ENCODE measurements around the gene CCT7. TPM values are rescaled to one million over a fixed set of nuclear protein-coding genes. Genes with fewer than 3 reads are reported as not detected.

The CCT7 gene
- total RNA-seq, 1 experiment from 2014 or later = 648 TPM

DNA sequence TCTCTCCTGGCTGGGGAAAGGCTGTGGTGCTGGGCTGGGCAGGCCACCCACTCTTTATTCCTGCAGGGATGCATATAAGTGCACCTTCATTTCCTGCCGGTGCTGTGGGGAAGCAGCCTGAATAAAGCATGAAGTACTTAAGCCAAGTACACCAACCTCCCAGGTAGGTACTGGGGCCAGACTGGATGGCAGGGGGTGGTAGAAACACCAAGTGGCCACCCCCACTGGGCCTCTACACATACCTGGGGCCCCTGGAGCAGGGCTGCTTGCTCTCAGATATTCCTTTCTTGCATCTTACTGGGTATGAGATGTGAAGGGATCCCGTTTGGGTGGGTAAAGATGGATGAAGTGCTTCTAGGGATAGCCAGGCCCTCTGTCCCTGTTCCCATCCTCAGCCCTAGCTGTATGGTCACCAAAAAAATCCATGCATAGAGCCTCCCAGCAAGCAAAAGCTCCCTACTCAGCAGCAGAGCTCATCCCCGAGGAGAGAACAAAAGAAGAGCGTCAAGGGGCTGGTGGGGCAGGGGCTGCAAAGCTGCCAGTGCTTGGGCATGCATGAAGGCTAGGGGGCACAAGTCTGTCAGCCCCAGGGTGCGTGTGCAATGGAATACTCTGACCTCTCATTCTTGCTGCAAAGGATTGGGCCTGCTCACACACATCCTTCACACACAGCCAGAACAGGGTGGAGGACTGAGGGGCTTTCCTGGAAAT is 22.0 kb downstream of the CCT7 start:
- intact Hi-C loops (cut with micrococcal nuclease; ENCODE audit: unreplicated experiment) = no loop called here
- Histone ChIP-seq H3K4me1 (ENCODE audit: insufficient read depth, low read length, poor library complexity, severe bottlenecking) (no peaks in the 10 kb centered on the region), H3K36me3 (ENCODE audit: insufficient read depth, low read length, poor library complexity, severe bottlenecking) (peaks cover 38% of the 10 kb centered on the region), H3K4me3 (ENCODE audit: low read depth, low read length, poor library complexity, severe bottlenecking) (no peak overlapping the region), H3K9me3 (ENCODE audit: low read depth, low read length, poor library complexity, severe bottlenecking) (no peaks in the 10 kb centered on the region), H3K27ac (ENCODE audit: low read depth, low read length, poor library complexity, severe bottlenecking) (no peak overlapping the region), H3K27me3 (replicated peaks; ENCODE audit: insufficient read depth, low read depth, low read length, poor library complexity) (no peaks in the 10 kb centered on the region)
- ChIA-PET CTCF (no interaction called here), POLR2A (ENCODE audit: low non-redundant PET) (no interaction called here)
- TF ChIP-seq, protein P1, sequence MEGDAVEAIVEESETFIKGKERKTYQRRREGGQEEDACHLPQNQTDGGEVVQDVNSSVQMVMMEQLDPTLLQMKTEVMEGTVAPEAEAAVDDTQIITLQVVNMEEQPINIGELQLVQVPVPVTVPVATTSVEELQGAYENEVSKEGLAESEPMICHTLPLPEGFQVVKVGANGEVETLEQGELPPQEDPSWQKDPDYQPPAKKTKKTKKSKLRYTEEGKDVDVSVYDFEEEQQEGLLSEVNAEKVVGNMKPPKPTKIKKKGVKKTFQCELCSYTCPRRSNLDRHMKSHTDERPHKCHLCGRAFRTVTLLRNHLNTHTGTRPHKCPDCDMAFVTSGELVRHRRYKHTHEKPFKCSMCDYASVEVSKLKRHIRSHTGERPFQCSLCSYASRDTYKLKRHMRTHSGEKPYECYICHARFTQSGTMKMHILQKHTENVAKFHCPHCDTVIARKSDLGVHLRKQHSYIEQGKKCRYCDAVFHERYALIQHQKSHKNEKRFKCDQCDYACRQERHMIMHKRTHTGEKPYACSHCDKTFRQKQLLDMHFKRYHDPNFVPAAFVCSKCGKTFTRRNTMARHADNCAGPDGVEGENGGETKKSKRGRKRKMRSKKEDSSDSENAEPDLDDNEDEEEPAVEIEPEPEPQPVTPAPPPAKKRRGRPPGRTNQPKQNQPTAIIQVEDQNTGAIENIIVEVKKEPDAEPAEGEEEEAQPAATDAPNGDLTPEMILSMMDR (conservative IDR thresholded peaks at IDR 0.05; ENCODE audit: low read depth, low read length) = no peak
- TF ChIP-seq EZH2 (IDR thresholded peaks at IDR 0.05; ENCODE audit: borderline replicate concordance, low read depth, low read length, poor library complexity, severe bottlenecking) = no peak
- no TSS peak for BruUV-seq (replicated peaks)
- DNase-seq (ENCODE audit: low spot score) = no peak

GRCh38 chr2:73256618-73256922 is 22.5 kb downstream of the CCT7 start:
- H3K9me3 ChIP-seq (ENCODE audit: low read depth, low read length, poor library complexity, severe bottlenecking) = no peaks in the 10 kb centered on the region
- no peak overlapping the region for H3K4me3 ChIP-seq (ENCODE audit: low read depth, low read length, poor library complexity, severe bottlenecking)
- POLR2A ChIA-PET (ENCODE audit: low non-redundant PET) = no interaction called here
- H3K27me3 ChIP-seq (replicated peaks; ENCODE audit: insufficient read depth, low read depth, low read length, poor library complexity) = no peaks in the 10 kb centered on the region
- BruUV-seq (replicated peaks) = no TSS peak
- no peaks in the 10 kb centered on the region for H3K4me1 ChIP-seq (ENCODE audit: insufficient read depth, low read length, poor library complexity, severe bottlenecking)
- no peak for DNase-seq (ENCODE audit: low spot score)
- peaks cover 33% of the 10 kb centered on the region for H3K36me3 ChIP-seq (ENCODE audit: insufficient read depth, low read length, poor library complexity, severe bottlenecking)
- CTCF ChIA-PET = no interaction called here
- TF ChIP-seq, protein P1 (conservative IDR thresholded peaks at IDR 0.05; ENCODE audit: low read depth, low read length) = no peak
- TF ChIP-seq EZH2 (IDR thresholded peaks at IDR 0.05; ENCODE audit: borderline replicate concordance, low read depth, low read length, poor library complexity, severe bottlenecking) = no peak
- intact Hi-C loops (cut with micrococcal nuclease; ENCODE audit: unreplicated experiment) = no loop called here
- H3K27ac ChIP-seq (ENCODE audit: low read depth, low read length, poor library complexity, severe bottlenecking) = no peak overlapping the region

DNA sequence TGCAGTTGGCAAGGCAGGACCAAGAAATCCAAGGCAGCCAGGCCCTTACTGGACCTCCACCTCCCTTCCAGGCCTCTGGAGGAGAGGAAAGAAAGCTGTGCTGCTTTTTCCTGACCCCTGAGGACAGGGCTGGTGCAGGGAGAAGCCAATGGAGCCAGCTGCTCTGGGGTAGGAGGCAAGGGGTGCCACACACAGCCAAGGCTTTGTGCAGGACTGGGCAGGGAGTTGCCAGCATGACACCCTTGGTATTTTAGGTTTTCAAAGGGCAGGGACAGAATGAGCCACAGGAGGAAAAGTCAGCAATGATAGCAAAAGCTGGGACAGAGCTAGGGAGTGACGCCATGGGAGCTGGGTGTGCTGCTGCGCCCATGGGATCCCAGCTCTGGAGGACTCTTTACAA is 22.9 kb downstream of the CCT7 start:
- H3K36me3 ChIP-seq (ENCODE audit: insufficient read depth, low read length, poor library complexity, severe bottlenecking) = peaks cover 32% of the 10 kb centered on the region
- no peak for DNase-seq (ENCODE audit: low spot score)
- no peaks in the 10 kb centered on the region for H3K9me3 ChIP-seq (ENCODE audit: low read depth, low read length, poor library complexity, severe bottlenecking)
- ChIA-PET POLR2A (ENCODE audit: low non-redundant PET) (no interaction called here), CTCF (no interaction called here)
- no peak overlapping the region for H3K27ac ChIP-seq (ENCODE audit: low read depth, low read length, poor library complexity, severe bottlenecking)
- intact Hi-C loops (cut with micrococcal nuclease; ENCODE audit: unreplicated experiment) = no loop called here
- no peaks in the 10 kb centered on the region for H3K4me1 ChIP-seq (ENCODE audit: insufficient read depth, low read length, poor library complexity, severe bottlenecking)
- no peak overlapping the region for H3K4me3 ChIP-seq (ENCODE audit: low read depth, low read length, poor library complexity, severe bottlenecking)
- TF ChIP-seq EZH2 (IDR thresholded peaks at IDR 0.05; ENCODE audit: borderline replicate concordance, low read depth, low read length, poor library complexity, severe bottlenecking) = no peak
- TF ChIP-seq, protein P1 (conservative IDR thresholded peaks at IDR 0.05; ENCODE audit: low read depth, low read length) = no peak
- H3K27me3 ChIP-seq (replicated peaks; ENCODE audit: insufficient read depth, low read depth, low read length, poor library complexity) = no peaks in the 10 kb centered on the region
- BruUV-seq (replicated peaks) = no TSS peak
